Activated CD8-positive, alpha-beta memory T cell treated with anti-CD3 and anti-CD28 coated beads, Interleukin-2, amount 50 U/mL, for 1 hour (primary cell): ENCODE results near the gene CTXN3.

ENCODE experiments used
- DNase-seq: peaks from one replicate; pipeline ENCODE4 v3.0.0-alpha.2; 2020; ENCODE audit errors: extremely low read depth

CTXN3 gene

DNA sequence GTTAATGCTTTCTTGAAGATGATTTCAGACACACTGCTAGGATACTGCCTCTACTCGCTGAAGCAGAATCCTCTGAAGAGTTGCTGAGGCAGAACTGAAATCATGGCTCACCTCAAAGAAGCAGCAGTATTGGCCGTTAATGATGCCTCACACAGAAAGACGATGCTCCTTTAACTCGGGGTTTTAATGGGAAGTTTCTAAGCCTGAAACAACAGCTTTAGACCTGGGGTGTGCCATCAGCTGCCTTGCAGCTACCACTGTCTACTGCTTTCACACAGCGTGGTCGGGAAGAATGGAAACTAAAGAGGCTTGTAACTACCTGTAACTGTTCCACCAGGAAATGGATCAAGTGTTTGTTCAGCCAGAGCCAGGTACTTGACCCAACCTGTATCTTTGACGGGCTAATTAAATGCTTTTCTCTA, at the start of gene CTXN3:
CTXN3 (plus strand) TSS at position 65 of the 422 bp plus-strand sequence. CDS start 8,440 bp downstream, outside the sequence.
- no peak for DNase-seq

DNA sequence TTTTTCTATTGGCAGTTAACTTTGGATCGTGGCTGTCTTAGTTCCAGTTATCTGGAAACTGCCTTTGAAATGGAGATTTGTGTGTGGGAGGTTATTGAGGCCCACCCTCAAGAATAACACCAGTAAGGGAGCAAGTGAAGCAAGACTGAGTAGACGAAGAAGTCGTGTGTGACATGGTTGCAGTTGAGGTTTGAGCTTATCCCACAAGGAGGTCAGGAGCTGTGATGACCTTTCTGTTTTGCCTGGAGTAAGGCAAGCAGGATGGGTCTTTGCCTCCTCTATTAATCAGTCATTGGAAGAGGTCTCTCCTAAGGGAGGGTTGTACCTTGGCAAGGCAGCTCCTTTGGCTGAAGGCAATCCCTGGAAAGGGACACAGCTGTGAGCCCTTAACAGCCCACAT, 49.6 kb upstream of the CTXN3 start:
- DNase-seq = no peak

DNA sequence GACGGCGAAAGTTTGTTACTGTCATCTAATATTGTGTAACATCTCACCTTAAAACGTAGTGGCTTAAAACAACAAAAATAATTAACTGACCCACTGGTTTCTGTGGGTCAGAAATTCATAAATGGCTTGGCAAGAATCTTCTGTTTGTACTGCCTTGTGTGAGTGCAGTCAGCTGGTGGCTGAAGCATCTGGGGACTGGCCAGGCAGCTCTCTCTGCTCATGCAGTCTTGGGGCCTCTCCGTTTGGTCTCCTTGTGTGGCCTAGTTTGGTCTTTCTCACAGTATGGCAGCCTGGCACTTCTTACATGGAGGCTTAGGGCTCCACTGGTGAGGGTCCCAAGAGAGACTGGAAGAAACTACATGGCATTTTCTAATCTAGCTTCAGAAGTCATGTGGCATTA, 49.0 kb upstream of the CTXN3 start:
- no peak for DNase-seq

DNA sequence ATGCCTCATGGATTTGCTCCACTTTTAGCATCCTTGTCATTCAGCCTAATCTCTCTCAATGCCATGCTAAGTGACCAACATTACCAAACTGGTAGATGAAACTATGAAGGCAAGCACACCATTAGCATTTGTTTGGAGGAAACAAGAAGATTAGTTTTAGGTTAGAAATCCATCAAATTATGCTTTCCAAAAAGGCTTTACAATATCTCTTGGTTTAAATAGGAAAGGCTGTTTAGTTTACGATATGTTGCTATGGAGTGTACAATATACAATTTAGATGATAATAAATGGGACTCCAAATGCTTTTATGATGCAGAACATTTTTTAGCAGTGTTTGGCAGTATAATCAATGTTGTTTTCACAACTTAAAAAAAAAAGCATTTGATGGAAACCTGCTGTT, 47.8 kb upstream of the CTXN3 start:
- DNase-seq = no peak

DNA sequence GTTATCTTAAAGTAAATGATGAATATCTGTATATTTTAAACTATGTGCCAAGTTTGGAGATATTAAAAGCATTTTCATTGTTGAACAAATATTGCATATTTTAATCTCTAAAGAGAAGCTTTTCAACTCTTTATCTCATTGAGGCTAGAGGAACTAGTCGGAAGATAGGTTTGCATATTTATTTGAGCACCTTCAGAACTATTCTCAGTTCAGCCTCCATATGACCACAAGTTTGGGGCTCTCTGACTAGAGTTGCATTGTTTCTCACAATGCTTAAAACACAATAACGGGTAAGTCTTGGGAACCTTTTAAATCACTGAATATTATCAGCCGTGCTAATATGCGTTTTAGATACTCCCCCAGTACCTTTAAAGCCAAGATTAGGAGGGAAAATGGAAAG, 47.3 kb upstream of the CTXN3 start:
- no peak for DNase-seq

DNA sequence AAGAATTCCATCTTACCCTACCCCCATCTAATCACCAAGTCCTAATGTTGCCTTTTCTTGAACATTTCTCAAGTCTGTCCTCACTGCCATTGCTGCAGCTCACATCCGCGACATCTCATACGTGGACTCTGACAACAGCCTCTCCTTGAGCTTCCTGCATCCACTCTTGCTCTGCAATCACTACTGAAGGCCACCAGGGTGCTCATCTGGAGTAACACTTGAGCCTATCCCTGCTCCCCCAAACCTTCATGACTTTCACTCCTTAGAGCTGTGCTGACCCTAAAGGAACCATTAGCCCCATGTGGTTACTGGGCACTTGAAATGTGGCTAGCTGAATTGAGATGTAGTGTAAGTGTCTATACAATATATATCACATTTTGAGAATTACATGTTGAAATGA, 46.4 kb upstream of the CTXN3 start:
- DNase-seq = no peak

DNA sequence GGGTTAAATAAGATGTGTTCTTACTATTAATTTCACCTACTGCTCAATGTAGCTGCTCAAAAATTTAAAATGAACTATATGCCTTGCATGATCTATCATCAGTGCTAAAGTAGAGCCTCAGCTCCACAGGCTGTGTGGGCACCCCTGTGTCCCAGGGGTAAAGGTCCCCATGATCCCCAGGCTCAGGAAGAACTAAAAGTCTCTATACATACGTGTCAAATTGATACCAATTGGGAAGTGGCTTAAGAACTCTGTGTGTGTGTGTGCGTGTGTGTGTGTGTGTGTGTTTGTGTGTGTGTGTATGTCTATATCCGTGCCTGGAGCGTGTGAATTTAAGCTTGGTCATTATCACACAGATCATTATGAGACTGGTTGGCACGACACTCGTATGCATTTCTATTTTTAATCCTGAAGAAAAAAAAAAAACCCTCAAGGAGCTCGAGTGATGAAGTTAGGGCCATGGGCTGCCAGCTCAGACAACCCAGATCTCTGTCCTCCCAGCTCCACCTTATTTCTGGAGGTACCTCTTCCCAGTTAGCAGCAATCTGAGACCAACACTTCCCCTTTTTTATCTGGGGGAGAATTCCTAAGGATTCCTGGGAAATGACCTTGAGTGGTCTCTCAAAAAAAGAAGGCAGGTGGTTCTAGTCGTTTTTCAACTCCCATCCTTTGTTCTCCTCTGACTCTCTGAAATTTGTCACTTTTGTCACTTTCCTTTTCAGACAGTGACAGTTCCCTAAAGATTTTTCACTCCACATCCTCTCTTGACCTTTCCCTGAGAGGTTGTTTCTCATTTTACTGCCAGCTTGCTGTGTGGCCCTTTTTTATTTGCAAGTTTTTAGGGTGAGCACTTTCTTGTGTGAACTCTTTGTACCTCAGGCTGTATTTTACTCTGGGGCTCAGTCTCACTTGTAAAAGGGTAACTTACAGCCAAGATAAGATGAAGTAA, 45.7 kb upstream of the CTXN3 start:
- DNase-seq = no peak

DNA sequence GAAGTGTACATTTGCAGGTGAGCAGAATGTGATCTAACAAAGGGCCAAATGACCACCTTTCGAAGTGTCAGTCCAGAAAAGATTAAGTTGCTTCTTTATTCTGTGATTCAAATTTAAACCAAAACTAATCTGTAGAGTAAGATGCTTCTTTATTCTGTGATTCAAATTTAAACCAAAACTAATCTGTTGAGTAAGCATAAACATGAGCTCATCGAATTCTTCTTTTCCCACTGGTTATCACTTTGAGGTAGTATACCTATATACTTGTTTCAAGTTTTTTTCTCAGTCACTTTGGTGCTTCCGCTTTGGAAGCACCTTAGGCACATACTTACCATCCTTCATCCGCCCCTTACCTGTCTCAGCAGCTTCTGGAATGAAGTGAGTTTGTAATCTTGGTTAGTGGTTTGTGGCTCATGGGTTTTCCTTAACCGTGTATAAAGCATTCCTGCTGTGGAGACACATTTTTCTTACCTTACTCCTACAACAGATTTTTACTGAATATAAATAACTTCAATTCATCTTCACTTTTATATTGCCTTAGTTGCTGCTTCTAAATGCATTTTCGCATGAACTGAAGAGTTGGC, 40.7 kb upstream of the CTXN3 start:
- DNase-seq = no peak

DNA sequence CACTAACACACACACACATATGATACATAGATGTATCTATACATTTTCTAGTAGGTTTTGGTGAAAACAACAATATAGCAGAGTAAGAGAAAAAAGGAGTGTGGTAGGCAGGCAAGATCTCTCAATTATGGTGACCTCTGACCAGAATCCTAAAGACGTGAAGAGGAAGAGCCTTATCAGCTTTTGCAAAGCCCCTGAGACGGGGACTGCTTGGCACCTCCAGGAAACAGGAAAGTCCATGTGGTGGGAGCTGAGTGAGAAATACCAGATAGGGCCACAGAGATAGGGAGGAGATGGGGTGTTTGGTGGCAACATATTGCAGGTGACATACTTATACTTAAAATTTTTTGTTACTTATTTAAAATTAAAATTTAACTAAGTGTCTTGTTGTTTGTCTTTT, 39.9 kb upstream of the CTXN3 start:
- DNase-seq = no peak

DNA sequence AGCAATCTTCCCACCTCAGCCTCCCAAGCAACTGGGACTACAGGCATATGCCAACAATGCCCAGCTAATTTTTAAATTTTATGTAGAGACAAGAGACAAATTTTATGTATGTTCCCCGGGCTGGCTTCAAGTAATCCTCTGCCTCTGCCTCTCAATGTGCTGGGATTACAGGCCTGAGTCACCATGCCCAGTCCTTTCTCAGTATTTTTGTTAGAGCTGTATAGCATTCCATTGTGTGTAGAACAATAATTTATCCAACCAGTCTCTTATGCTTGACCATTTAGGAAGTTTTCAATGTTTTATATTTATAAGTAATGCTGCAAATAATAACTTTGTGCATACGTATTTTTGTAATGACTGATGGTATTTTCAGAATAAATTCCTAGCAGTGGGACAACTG, 38.9 kb upstream of the CTXN3 start:
- no peak for DNase-seq

DNA sequence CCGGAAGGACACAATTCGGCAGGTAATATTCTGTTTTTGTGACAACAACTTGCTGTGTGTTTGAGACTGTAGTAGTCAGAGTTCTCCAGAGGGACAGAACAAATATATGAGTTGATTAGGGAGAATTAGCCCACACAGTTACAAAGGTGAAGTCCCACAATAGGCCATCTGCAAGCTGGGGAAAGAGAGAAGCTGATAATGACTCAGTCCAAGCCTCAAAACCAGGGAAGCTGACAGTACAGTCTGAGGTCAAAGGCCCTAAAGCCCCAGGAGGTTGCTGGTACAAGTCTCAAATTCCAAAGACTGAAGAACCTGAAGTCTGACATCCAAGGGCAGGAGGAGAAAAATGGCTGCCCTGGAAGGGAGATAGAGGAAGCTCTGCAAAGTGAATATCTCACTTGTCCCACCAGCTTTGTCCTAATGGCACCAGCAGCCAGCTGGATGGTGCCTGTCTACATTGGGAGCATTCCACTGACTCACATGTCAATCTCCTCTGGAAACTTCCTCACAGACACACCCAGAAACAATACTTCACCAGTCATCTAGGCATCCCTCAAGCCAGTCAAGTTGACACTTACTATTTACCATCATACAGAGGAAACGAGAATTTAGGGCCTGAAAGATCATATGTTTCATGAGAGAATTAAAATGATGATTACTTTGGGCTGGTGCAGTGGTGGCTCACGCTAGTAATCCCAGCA, 36.3 kb upstream of the CTXN3 start:
- DNase-seq = no peak

DNA sequence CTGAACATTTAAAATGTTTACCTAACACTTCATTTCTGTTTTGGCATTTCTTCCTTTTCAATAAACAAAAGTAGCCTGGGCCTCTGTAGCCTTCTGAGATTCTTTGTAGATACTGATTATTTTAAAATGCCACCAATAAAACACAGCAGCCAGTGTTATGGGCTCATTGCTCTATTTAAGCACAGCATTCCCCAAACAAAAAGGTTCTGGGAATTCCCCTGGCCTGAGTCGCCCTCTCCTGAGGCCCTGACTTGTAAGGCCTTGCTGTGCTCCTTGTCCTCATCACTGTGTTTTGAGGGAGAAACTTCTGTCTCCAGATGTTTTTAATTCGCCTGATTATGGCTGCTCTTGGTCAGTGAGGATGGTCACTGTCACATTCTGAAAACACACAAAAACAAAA, 33.0 kb upstream of the CTXN3 start:
- DNase-seq = no peak

DNA sequence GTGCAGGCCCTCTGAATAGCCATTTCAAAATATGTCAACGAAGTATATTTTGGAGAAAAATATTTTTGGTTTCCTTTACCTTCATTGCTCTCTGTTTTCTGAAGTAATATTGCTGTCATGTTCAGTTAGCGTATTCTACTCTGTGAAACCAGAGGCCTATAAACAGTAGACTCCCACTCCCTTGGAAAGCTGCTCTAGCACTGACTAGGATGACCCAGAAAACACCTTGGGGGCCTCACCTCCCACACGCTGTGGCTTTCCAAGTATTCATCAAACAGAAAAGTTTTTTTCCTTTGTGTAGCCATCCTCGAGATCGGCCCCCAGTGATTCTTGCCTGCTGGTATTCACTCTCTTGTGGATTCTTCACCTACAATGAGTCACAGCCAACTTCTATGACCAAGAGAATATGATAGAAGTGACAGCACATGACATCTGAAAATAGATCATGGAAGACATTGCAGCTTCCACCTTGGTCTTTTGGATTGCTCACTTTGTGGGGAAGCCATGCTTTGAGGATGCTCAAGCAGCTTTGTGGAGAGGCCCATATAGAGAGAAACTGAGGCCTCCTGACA, 28.9 kb upstream of the CTXN3 start:
- DNase-seq = no peak

DNA sequence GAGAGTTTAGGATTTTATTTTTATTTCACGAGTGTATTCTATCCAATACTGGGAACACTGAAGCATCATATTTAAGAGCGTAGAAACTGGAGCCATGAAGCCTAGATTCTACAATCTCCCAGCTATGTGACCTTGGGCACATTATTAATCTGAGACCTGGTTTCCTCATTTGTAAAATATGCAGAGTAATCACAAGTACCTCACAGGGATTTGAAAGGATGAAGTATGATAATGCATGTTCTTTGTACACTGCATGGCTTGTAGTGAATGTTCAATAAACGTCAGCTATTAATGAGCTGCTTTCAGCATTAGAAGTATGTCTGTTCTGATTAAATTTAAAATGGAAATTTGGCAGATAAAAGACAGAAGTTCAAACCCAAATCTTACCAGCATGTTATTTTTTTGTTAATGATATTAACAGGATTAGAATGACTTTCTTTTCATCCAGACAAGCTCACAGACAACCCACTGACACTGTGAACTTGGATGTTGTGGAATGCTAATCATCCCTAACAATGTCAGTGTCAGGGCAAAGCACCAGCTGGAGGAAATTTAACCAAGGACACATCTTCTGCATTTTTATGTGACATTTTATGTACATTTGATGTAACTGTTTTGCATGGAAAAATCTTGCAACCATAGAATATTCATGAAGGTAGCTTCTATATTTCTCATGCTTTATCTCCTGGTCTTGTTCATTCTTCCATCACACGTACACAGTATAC, 27.1 kb upstream of the CTXN3 start:
- DNase-seq = no peak

DNA sequence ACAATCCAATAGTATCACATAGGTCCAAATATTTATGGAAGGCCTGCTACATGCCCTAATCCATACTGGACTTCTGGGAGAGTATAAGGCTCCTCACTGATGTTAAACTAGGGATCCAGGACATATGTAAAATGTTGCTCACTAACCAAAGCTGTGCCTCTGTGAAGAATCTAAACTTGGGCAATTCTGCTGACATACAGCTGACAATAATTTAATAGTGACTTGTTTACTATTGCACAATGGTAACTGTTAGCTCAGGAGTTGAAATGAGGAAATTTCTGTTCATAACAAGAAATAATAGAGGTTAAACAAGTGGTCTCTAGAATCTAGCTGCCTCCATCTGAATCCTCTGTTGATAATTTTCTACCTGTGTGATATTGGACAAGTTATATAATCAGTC, 14.9 kb upstream of the CTXN3 start:
- no peak for DNase-seq

DNA sequence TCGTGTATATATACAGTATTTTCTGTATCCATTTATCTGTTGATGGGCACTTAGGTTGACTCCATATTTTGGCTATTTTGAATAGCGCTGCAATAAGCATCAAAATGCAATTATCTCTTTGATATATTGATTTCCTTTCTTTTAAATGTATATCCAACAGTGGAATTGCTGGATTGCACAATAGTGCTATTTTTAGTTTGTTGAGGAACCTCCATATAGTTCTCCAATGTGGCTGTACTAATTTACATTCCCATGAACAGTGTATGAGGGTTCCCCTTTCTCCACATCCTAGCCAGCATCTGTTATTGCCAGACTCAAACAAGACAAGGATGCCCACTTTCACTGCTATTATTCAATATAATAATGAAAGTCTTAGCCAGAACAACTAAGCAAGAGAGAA, 9.1 kb upstream of the CTXN3 start:
- no peak for DNase-seq

DNA sequence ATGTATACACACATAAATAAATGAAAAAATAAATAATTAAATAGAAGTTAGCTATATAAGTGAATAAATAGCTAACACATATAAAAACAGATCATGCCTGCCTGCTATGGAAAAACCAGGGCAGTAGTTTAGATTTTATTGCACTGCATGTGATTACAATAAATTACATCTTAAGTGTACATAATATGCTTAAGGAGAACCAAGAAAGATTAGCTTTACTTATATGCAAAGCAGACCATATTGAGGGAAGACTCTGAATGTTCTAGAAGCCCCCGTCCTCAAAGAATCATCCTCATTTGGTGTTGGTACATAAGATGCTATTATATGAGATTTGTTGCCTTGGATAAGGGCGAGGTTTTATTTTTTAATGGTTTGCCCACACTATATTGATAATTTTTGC, 5.9 kb upstream of the CTXN3 start:
- no peak for DNase-seq

DNA sequence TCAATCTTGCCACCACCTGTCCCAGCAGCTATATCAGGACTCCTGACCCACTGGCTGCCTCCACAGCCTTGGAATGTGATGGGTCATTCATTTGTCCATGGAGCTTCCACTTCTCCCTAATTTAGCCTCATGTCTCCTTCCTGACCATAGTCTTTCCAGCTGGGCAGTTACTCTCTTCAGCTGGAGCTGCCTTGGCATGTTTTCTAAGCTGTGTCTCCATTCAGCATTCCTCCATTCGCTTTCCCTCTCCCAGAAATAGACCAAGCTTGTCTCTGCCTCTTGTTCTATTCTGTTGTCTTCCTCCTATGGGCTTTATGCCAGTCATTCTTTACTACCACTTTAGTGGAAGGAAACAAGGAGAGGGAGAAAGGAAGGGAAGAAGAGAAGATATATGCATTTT, 5.3 kb upstream of the CTXN3 start:
- DNase-seq = no peak

DNA sequence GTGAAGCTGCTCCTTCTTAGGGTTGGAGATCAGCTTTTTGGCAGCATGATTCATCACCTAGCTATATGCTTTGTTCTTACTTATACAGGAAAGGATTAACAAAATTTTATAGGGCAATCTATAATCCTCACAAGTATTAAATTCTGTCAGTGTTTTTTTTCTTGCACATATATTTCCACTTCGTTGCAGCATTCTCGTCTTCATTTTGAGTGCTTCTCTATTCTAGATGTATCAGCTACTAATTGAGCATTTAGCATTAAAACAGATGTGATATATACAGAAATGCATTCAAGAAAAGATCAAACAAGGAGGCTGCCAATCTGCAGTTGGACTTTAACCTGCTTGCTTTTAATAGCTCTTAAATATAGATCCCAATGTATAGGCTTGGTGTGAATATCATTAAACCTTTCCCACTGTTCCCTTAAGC, 3.6 kb upstream of the CTXN3 start:
- no peak for DNase-seq

DNA sequence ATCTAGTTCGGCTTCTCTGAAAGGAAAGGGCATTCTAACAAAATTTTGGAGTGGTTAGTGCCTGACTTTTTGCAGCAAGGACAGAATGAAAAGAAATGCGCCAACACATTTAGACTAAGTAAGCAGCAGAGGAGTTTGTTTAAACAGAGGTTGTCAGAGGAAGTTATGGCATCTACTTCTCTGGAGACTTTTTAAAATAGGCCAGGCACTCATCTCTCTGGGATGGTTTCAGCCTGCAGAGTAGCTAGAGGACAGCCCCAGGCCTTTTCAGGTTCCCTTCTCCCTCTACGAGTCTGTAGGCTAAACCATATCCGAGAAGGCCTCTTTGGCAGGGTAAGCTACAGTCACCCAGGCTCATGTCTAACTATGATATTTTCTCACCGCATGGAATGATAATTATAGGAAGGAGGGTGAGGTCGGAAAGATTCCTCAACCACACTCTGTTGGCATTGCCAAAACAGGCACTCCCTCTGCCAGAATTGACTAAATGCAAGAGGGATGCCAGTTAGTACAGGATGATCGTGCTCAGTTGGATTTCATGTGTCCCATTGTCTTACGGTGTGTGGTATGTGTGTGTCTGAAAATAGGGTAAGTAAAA, 1.4 kb upstream of the CTXN3 start:
- DNase-seq = no peak

DNA sequence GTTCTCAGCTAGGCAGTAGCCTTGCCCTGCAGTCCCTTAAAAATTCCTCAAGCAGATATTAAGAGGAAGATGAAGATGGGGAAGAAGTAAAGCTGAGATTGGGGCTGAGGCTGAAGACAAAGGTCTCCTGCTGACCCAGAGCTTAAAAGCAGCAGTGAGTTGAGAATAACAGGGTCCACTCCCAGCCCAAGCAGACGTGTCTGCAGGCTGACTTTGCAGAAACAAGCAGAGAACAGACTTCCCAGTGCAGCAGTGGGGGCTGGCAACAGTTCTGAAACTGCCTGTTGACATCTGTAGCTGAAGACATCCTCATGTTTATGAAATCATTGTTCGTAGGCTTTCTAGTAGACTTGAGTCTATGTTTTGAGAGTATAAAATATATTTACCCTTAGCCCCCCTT, 1.1 kb downstream of the CTXN3 start:
- no peak for DNase-seq
